K562 (cell line): ENCODE measurements around the gene TREH. TPM values are rescaled to one million over a fixed set of nuclear protein-coding genes. Genes with fewer than 3 reads are reported as not detected.
A peak's percentile ranks its signal among the peaks of the same experiment; 100 is the strongest.

ENCODE experiments used
- LARP7 ChIP-seq: fragments of 450-650 bp; IDR thresholded peaks from 2 replicates; pipeline ENCODE4 v1.6.1; 2016
- MEIS2 ChIP-seq: fragments of 450-650 bp; IDR thresholded peaks from 2 replicates; pipeline ENCODE4 v1.6.1; 2014; ENCODE audit warnings: mild to moderate bottlenecking; ENCODE audit not compliant: partially characterized antibody
- POLR3G ChIP-seq: IDR thresholded peaks from 2 replicates; pipeline ENCODE4 v1.6.1; 2011; ENCODE audit not compliant: insufficient read length, insufficient replicate concordance; ENCODE audit errors: extremely low read depth
- ZNF699 ChIP-seq: fragments of 250-450 bp; sonication (Bioruptor Pico); IDR thresholded peaks from 2 replicates; pipeline ENCODE4 v1.8.0; 2021; ENCODE audit warnings: mild to moderate bottlenecking, moderate library complexity; ENCODE audit not compliant: insufficient replicate concordance
- polyA plus RNA-seq, 8 experiments: library from polyadenylated mRNA; depleted of rRNA in 4 of 8; stranded (reverse) in 5 of 8; unstranded in 3 of 8; fragments of >200 nt; fragmentation: Nextera tagmentation in 2 of 8; fragmentation: Illumina TruSeq in 1 of 8; extraction: Ambion mirVana in 2 of 8; extraction: Trizol in 1 of 8; gene quantifications; 2 replicates each; pipeline versions ENCODE4 v1.2.1 to v1.2.3, GENCODE V29; 2011 to 2014; ENCODE audit warnings: inconsistent platforms in 1 of 8, missing spikeins in 1 of 8
- total RNA-seq, 7 experiments: library from RNA; depleted of rRNA in 6 of 7; stranded (reverse); fragments of >200 nt in 6 of 7; fragmentation: Illumina TruSeq in 2 of 7; extraction: Trizol in 2 of 7; gene quantifications; 2 replicates each; pipeline versions ENCODE4 v1.2.1 to v1.2.3, GENCODE V29; 2011 to 2021; ENCODE audit warnings: low replicate concordance in 1 of 7
- TF ChIP-seq, protein P1 (sequence below), 2 experiments: fragments of 450-650 bp; formaldehyde crosslinking in 1 of 2; IDR thresholded peaks; 2 replicates each; pipeline versions ENCODE4 v1.4.0 to v1.6.1; 2014 to 2020; ENCODE audit warnings: mild to moderate bottlenecking in 2 of 2, borderline replicate concordance in 1 of 2, low read depth in 1 of 2

Gene TREH
- total and polyA plus RNA-seq, 9 of the 15 experiments (the other 6 are each of a cell fraction or from before 2014, with no cell fraction given), result 0.09 to 0.20 (median 0.11) TPM; not detected in 6

DNA sequence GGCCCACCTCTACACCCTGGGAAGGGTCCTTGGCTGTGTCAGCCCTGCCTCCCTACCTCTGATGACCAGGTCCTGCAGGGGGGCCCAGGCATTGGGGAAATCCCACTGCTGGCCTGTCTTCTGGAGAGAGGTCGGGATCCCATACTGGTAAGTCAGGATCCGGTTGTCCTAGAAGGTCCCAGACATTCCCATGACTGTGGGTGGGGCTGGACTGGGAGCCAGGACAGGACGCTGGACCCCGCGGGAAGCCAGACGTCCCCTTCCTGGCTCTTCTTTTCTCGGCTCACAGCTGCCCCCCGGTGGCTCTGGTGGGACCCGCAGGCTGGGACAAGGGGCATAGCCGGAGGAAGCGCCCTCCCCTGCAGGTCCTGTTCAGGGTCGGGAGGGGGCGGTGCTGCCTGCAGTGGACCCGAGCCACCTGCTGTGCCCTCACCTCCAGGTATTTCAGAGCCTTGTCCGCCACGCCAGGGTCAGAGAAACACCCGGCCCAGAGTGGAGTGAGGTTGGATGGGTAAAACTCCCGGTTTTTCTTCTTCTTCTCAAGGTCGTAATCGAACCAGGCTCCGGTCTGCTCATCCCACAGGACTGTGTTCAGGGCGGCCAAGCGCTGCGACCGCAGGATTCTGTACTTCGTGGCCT lies 20.0 kb downstream of the TREH start (continued):
- TF ChIP-seq, protein P1, sequence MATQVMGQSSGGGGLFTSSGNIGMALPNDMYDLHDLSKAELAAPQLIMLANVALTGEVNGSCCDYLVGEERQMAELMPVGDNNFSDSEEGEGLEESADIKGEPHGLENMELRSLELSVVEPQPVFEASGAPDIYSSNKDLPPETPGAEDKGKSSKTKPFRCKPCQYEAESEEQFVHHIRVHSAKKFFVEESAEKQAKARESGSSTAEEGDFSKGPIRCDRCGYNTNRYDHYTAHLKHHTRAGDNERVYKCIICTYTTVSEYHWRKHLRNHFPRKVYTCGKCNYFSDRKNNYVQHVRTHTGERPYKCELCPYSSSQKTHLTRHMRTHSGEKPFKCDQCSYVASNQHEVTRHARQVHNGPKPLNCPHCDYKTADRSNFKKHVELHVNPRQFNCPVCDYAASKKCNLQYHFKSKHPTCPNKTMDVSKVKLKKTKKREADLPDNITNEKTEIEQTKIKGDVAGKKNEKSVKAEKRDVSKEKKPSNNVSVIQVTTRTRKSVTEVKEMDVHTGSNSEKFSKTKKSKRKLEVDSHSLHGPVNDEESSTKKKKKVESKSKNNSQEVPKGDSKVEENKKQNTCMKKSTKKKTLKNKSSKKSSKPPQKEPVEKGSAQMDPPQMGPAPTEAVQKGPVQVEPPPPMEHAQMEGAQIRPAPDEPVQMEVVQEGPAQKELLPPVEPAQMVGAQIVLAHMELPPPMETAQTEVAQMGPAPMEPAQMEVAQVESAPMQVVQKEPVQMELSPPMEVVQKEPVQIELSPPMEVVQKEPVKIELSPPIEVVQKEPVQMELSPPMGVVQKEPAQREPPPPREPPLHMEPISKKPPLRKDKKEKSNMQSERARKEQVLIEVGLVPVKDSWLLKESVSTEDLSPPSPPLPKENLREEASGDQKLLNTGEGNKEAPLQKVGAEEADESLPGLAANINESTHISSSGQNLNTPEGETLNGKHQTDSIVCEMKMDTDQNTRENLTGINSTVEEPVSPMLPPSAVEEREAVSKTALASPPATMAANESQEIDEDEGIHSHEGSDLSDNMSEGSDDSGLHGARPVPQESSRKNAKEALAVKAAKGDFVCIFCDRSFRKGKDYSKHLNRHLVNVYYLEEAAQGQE (IDR thresholded peaks at IDR 0.05; ENCODE audit: borderline replicate concordance), result peak; percentile 85; the same call in 1 of the 2 replicates
- TF ChIP-seq, protein P1 (CRISPR knock-in tag; IDR thresholded peaks at IDR 0.05; ENCODE audit: low read depth), result no peak
- TF ChIP-seq ZNF699 (CRISPR knock-in tag) (no peak), LARP7 (no peak), POLR3G (no peak), MEIS2 (no peak)
